ENCODE data around the gene BTBD9. TPM values are rescaled to one million over a fixed set of nuclear protein-coding genes. Genes with fewer than 3 reads are reported as not detected.
A peak's percentile ranks its signal among the peaks of the same experiment; 100 is the strongest.

Gene BTBD9
- total and polyA plus RNA-seq, 5 donors = 9.8 to 24.6 (median 23.7) TPM

DNA sequence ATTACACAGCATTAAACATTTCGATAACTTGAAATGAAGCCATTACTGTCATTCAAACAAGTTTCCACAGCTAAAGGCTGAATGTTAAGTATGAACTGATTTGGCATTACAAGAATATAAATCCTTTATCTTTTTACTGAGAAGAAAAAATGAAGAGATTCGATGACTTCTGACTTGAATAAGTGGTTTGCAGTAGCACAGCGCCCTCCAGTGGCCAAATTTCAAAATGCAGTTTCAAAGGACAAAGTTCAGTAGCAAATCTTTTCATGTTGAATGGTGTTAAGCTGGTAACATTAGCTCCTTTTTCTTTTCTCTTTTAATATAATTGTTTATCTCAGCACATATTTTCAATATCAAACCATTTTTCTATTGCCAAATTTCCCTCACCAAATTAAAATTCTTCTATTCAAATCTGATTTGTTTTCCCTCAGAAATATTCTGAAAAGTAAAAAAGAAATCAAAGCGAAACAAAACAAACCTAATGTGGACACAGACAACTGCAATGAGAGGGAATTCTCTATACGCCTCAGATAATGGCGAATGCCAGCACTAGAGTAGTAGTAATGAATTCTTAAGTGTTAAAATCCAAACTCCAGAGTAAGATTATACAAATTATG, 145.7 kb downstream of the BTBD9 start:
- intact Hi-C loops (cut with DNase I) = loop anchor here in 3 of 4 donors (5.0 to 10.0 kb wide), 5 partner anchors 459 to 799 kb away; partner anchors contain the start of gene MDGA1 (in 1 of the 3)
- DNase-seq = peak; percentile 51 to 82 (median 67)
- 33% methylated on average over 6 of the region's 6 CpGs for WGBS
- no peaks in the 10 kb centered on the region for H3K27me3 ChIP-seq (ENCODE audit: control insufficient read depth, insufficient read depth)
- no peak overlapping the region for H3K27ac ChIP-seq (ENCODE audit: low read length)
- no peaks in the 10 kb centered on the region for H3K9me3 ChIP-seq (ENCODE audit: control insufficient read depth, low read length)
- H3K4me3 ChIP-seq (ENCODE audit: low read length) = no peak overlapping the region
- H3K4me1 ChIP-seq (ENCODE audit: control insufficient read depth, insufficient read depth, low read length) = no peaks in the 10 kb centered on the region
- peak in 1 of 2 donors; percentile 23 for ATAC-seq

DNA sequence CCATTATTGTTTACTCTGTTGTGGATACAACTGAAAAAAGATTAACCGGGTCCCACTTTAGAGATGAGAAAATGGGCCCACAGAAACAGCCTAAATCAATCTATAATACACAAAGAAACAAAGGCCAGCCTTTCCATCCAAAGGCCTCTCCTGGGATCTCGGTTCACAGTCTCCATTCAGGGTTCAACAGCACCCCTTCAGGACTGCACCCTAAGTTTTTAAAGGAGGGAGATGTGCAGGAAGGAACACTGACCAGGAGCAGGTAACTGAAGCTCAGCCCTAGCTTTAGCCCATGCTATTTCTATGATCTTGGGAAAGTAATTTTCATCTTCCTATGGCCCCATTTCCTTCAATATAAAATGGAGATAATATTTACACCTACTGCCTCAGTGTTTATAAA, 147.7 kb downstream of the BTBD9 start:
- ATAC-seq = no peak
- Histone ChIP-seq H3K9me3 (ENCODE audit: control insufficient read depth, low read length) (no peaks in the 10 kb centered on the region), H3K4me1 (ENCODE audit: control insufficient read depth, insufficient read depth, low read length) (no peaks in the 10 kb centered on the region), H3K4me3 (ENCODE audit: low read length) (no peak overlapping the region), H3K27me3 (ENCODE audit: control insufficient read depth, insufficient read depth) (no peaks in the 10 kb centered on the region), H3K27ac (ENCODE audit: low read length) (no peak overlapping the region)
- DNase-seq = no peak
- intact Hi-C loops (cut with DNase I) = loop anchor here in 3 of 4 donors (5.0 to 10.0 kb wide), 5 partner anchors 457 to 797 kb away; partner anchors contain the start of gene MDGA1 (in 1 of the 3)
- 89% methylated on average over 2 of the region's 2 CpGs for WGBS

DNA sequence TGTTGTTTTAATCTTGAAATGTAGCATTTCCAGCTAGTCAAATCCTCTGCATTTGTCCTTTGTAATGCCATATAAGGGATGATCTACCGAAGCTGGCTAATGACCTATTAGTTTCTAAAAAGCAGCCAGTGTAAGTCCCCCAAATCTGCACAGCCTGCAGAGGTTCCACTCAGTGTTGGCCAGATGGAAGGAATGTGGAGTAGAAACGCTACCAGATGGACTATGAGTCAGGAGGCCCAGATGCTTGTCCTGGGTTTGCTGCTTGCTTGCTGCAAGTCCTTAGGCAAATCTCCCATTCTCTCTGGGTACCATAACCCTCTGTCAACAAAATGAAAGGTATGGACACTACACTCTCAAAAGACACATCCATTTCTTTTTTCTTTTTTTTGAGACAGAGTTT, 149.8 kb downstream of the BTBD9 start:
- H3K27ac ChIP-seq (ENCODE audit: low read length) = no peak overlapping the region
- no peak overlapping the region for H3K4me3 ChIP-seq (ENCODE audit: low read length)
- H3K27me3 ChIP-seq (ENCODE audit: control insufficient read depth, insufficient read depth) = no peaks in the 10 kb centered on the region
- WGBS = 87% methylated on average over 2 of the region's 2 CpGs
- H3K4me1 ChIP-seq (ENCODE audit: control insufficient read depth, insufficient read depth, low read length) = no peaks in the 10 kb centered on the region
- no peaks in the 10 kb centered on the region for H3K9me3 ChIP-seq (ENCODE audit: control insufficient read depth, low read length)
- DNase-seq = no peak
- no peak for ATAC-seq
- intact Hi-C loops (cut with DNase I) = loop anchor here in 3 of 4 donors (5.0 to 10.0 kb wide), 5 partner anchors 455 to 795 kb away; partner anchors contain the start of gene MDGA1 (in 1 of the 3)

DNA sequence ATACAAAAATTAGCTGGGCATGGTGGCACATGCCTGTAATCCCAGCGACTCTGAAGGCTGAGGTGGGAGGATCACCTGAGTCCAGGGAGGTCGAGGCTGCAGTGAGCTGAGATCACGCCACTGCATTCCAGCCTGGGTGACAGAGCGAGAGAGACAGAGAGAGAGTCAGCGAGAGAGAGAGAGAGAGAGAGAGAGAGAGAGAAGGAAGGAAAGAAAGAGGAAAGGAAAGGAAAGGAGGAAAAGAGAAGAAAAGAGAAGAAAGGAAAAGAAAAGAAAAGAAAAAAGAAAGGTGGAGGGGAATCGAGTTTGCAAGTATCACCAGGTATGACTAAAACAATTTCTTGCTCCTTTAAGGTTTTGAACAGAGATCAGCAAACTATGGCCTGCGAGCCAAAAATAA, 152.3 kb downstream of the BTBD9 start:
- H3K4me3 ChIP-seq (ENCODE audit: low read length) = no peak overlapping the region
- ATAC-seq = no peak
- no peak for DNase-seq
- intact Hi-C loops (cut with DNase I) = no loop called here
- H3K4me1 ChIP-seq (ENCODE audit: control insufficient read depth, insufficient read depth, low read length) = peaks cover 2% of the 10 kb centered on the region
- no peaks in the 10 kb centered on the region for H3K9me3 ChIP-seq (ENCODE audit: control insufficient read depth, low read length)
- WGBS = 93% methylated on average over 7 of the region's 7 CpGs
- no peak overlapping the region for H3K27ac ChIP-seq (ENCODE audit: low read length)
- H3K27me3 ChIP-seq (ENCODE audit: control insufficient read depth, insufficient read depth) = no peaks in the 10 kb centered on the region

DNA sequence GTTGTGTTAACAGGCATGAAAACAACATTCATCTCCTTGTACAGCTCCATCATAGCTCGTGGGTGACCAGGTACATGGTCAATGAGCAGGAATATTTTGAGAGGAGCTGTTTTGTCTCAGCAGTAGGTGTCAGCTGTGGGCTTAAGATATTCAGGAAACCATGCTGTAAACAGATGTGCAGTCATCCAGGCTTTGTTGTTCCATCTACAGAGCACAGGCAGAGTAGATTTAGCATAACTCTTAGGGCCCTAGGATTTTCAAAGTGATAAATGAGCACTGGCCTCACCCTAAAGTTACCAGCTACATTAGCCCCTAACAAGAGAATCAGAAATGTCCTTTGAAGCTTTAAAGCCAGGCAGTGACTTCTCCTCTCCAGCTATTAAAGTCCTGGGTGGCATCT, 154.2 kb downstream of the BTBD9 start:
- no peaks in the 10 kb centered on the region for H3K27me3 ChIP-seq (ENCODE audit: control insufficient read depth, insufficient read depth)
- no peaks in the 10 kb centered on the region for H3K9me3 ChIP-seq (ENCODE audit: control insufficient read depth, low read length)
- ATAC-seq (no peak), DNase-seq (no peak)
- 97% methylated on average over 1 of the region's 1 CpG for WGBS
- peaks cover 2% of the 10 kb centered on the region for H3K4me1 ChIP-seq (ENCODE audit: control insufficient read depth, insufficient read depth, low read length)
- H3K27ac ChIP-seq (ENCODE audit: low read length) = no peak overlapping the region
- intact Hi-C loops (cut with DNase I) = no loop called here
- H3K4me3 ChIP-seq (ENCODE audit: low read length) = no peak overlapping the region

DNA sequence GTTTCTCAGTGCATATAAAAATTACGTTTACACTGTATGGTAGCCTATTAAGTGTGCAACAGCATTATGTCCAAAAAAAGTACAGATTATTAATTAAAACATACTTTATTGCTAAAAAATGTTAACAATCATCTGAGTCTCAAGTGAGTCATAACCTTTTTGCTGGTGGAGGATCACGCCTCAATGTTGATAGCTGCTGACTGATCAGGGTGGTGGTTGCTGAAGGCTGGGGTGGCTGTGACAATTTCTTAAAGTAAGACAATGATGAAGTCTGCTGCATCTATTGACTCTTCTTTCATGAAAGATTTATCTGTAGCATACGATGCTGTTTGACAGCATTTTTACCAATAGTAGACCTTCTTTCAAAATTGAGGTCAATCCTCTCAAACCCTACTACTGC, 155.1 kb downstream of the BTBD9 start:
- Histone ChIP-seq H3K27me3 (ENCODE audit: control insufficient read depth, insufficient read depth) (no peaks in the 10 kb centered on the region), H3K4me3 (ENCODE audit: low read length) (no peak overlapping the region), H3K4me1 (ENCODE audit: control insufficient read depth, insufficient read depth, low read length) (peaks cover 2% of the 10 kb centered on the region), H3K27ac (ENCODE audit: low read length) (no peak overlapping the region), H3K9me3 (ENCODE audit: control insufficient read depth, low read length) (no peaks in the 10 kb centered on the region)
- WGBS = 93% methylated on average over 3 of the region's 3 CpGs
- ATAC-seq (no peak), DNase-seq (no peak)
- intact Hi-C loops (cut with DNase I) = no loop called here

DNA sequence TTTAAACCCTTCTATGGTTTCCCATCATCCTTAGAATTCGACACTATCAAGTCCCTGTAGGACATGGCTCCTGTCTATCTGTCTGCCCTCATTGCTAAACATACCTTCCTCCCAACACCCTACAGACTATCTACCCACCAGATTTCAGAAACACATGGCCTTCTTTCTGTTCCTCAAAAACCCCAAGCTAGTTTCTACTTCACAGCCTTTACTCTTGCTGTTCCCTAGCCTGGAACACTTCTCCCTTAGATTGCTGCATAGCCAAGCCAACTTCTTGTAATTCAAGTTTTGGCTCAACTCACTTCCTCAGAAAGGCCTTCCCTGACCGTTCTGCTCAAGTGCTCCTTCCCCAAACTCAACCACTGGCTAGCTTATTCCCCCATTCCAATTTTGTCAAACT, 156.2 kb downstream of the BTBD9 start:
- Histone ChIP-seq H3K27me3 (ENCODE audit: control insufficient read depth, insufficient read depth) (no peaks in the 10 kb centered on the region), H3K27ac (ENCODE audit: low read length) (no peak overlapping the region), H3K4me3 (ENCODE audit: low read length) (no peak overlapping the region), H3K9me3 (ENCODE audit: control insufficient read depth, low read length) (no peaks in the 10 kb centered on the region), H3K4me1 (ENCODE audit: control insufficient read depth, insufficient read depth, low read length) (peaks cover 2% of the 10 kb centered on the region)
- DNase-seq (no peak), ATAC-seq (peak; percentile 18 to 70)
- intact Hi-C loops (cut with DNase I) = no loop called here
- WGBS = 64% methylated on average over 2 of the region's 2 CpGs

DNA sequence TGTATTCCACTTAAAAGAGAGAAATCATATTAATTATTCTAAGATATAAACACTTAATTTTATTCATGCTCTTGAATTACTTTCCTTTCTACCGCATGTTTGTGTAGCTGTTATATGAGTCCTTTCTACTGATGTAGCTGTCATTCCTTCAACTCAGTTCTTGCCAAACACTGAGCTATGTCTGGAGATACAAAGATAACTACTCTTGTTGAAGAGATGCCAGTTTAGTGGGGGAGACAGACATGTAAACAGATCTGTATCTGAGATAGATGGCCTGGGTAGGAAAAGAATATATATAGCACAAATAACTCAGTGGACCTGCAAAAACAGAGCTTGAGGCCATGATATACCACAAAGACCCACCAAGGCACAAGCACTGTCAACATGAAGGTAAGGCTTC, 157.3 kb downstream of the BTBD9 start:
- Histone ChIP-seq H3K4me1 (ENCODE audit: control insufficient read depth, insufficient read depth, low read length) (peaks cover 2% of the 10 kb centered on the region), H3K9me3 (ENCODE audit: control insufficient read depth, low read length) (no peaks in the 10 kb centered on the region), H3K4me3 (ENCODE audit: low read length) (no peak overlapping the region), H3K27me3 (ENCODE audit: control insufficient read depth, insufficient read depth) (no peaks in the 10 kb centered on the region), H3K27ac (ENCODE audit: low read length) (no peak overlapping the region)
- ATAC-seq = no peak
- WGBS = 83% methylated on average over 1 of the region's 1 CpG
- intact Hi-C loops (cut with DNase I) = no loop called here
- no peak for DNase-seq

DNA sequence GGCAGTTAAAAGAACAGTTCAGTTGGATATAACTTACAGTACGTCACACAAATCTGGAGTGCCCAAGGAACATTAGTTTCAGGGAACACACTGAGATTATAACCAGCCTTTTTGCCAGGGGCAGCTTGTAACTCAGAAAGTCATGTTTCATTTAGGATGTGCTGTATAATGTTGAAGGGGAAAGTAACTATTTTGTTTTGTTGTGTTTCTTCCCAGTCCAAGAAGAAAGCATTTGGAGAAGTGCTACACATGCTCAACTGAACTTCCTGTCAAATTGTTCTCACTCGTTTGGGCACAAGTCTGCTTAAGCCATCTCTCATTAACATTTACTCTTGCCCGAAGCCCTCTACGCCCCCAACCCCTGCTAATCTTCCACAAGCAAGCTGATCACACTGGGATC, 157.9 kb downstream of the BTBD9 start:
- H3K9me3 ChIP-seq (ENCODE audit: control insufficient read depth, low read length) = no peaks in the 10 kb centered on the region
- no peak for DNase-seq
- peaks cover 2% of the 10 kb centered on the region for H3K4me1 ChIP-seq (ENCODE audit: control insufficient read depth, insufficient read depth, low read length)
- H3K27ac ChIP-seq (ENCODE audit: low read length) = no peak overlapping the region
- intact Hi-C loops (cut with DNase I) = no loop called here
- ATAC-seq = no peak
- H3K27me3 ChIP-seq (ENCODE audit: control insufficient read depth, insufficient read depth) = no peaks in the 10 kb centered on the region
- whole genome bisulfite sequencing = 75% methylated on average over 4 of the region's 4 CpGs
- no peak overlapping the region for H3K4me3 ChIP-seq (ENCODE audit: low read length)

DNA sequence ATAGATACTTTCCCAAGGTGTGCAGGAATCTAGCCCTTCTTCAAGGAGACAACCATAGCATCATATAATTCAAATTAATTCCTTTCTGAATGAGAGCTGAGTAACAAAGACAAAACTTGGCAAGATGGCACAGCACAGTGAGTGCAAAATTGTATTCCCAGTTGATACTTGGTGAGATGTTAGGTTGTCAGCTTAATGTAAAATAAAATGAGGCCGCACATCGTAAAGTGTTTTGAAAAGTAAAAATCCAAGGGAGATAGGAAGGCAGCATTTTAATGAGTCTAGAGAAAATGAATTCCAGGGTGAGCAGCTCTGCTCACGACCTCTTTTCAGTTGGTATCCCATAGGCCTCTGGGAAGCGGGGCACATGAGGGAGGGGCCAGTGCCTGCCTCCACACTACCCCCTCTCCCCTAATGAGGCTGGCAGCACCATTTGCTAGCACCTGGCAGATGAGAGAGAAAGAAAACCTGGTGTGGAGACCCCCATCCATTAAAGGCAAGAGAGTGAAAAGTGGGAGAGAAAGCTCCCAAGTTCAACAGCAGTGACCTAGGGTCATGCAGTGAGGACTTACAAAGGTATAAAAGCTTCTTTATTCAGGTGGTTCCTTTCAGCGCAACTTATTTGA, 158.4 kb downstream of the BTBD9 start:
- Histone ChIP-seq H3K27me3 (ENCODE audit: control insufficient read depth, insufficient read depth) (no peaks in the 10 kb centered on the region), H3K9me3 (ENCODE audit: control insufficient read depth, low read length) (no peaks in the 10 kb centered on the region), H3K27ac (ENCODE audit: low read length) (no peak overlapping the region), H3K4me1 (ENCODE audit: control insufficient read depth, insufficient read depth, low read length) (peaks cover 2% of the 10 kb centered on the region), H3K4me3 (ENCODE audit: low read length) (no peak overlapping the region)
- no peak for ATAC-seq
- DNase-seq = no peak
- 89% methylated on average over 5 of the region's 5 CpGs for WGBS
- intact Hi-C loops (cut with DNase I) = no loop called here

DNA sequence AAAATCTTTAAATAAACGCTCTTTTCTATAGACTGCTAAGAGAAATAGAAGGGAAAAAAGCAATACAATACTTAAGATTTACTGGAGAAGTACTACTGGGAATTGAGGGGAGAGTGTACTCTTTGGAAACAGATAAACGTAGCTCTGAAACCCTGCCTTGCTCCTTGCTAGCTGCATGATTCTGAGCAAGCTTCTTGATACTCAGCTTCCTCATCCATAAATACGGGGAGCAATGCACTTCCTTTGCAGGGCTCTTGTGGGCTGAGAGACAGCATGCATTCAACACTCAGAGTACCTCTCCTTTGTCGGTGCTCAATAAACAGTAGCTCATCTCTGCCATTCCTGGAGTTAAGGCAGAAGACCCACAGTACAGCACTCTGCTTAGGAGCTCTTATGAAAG, 159.7 kb downstream of the BTBD9 start:
- Histone ChIP-seq H3K9me3 (ENCODE audit: control insufficient read depth, low read length) (no peaks in the 10 kb centered on the region), H3K27ac (ENCODE audit: low read length) (no peak overlapping the region), H3K4me1 (ENCODE audit: control insufficient read depth, insufficient read depth, low read length) (peaks cover 2% of the 10 kb centered on the region), H3K27me3 (ENCODE audit: control insufficient read depth, insufficient read depth) (no peaks in the 10 kb centered on the region), H3K4me3 (ENCODE audit: low read length) (no peak overlapping the region)
- 83% methylated on average over 4 of the region's 4 CpGs for WGBS
- intact Hi-C loops (cut with DNase I) = no loop called here
- no peak for ATAC-seq
- DNase-seq = no peak
